ENCODE data around the gene TRIM58.

Gene TRIM58

GRCh38 chr1:247854899-247855545, 2.0 kb upstream of the TRIM58 start:
- Mint-ChIP-seq H3K4me1 (ENCODE audit: low read depth) (peaks cover 8% of the 10 kb centered on the region), H3K27me3 (peaks cover 36% of the 10 kb centered on the region), H3K27ac (no peak overlapping the region), H3K36me3 (no peaks in the 10 kb centered on the region), H3K9me3 (ENCODE audit: low read depth) (no peaks in the 10 kb centered on the region), H3K4me3 (no peak overlapping the region)

- Mint-ChIP-seq H3K4me1 (ENCODE audit: low read depth) (peaks cover 8% of the 10 kb centered on the region), H3K27ac (no peak overlapping the region), H3K4me3 (peak overlapping the region; percentile 78), H3K9me3 (ENCODE audit: low read depth) (no peaks in the 10 kb centered on the region), H3K27me3 (peaks cover 43% of the 10 kb centered on the region), H3K36me3 (no peaks in the 10 kb centered on the region)
Measured at GRCh38 chr1:247855911-247856310, 1.1 kb upstream of the TRIM58 start.

- peaks cover 8% of the 10 kb centered on the region for H3K4me1 Mint-ChIP-seq (ENCODE audit: low read depth)
- no peaks in the 10 kb centered on the region for H3K9me3 Mint-ChIP-seq (ENCODE audit: low read depth)
- H3K27ac Mint-ChIP-seq, result no peak overlapping the region
- peak overlapping the region; percentile 84 for H3K4me3 Mint-ChIP-seq
- H3K27me3 Mint-ChIP-seq, result peaks cover 41% of the 10 kb centered on the region
- H3K36me3 Mint-ChIP-seq, result no peaks in the 10 kb centered on the region
Measured at GRCh38 chr1:247857985-247858619, 1.1 kb downstream of the TRIM58 start.

GRCh38 chr1:247862756-247863155, 5.8 kb downstream of the TRIM58 start:
- no peak overlapping the region for H3K4me3 Mint-ChIP-seq
- peaks cover 23% of the 10 kb centered on the region for H3K27me3 Mint-ChIP-seq
- H3K4me1 Mint-ChIP-seq (ENCODE audit: low read depth), result peaks cover 5% of the 10 kb centered on the region
- H3K36me3 Mint-ChIP-seq, result no peaks in the 10 kb centered on the region
- no peak overlapping the region for H3K27ac Mint-ChIP-seq
- no peaks in the 10 kb centered on the region for H3K9me3 Mint-ChIP-seq (ENCODE audit: low read depth)

- Mint-ChIP-seq H3K27me3 (peaks cover 15% of the 10 kb centered on the region), H3K4me3 (no peak overlapping the region), H3K9me3 (ENCODE audit: low read depth) (peaks cover 2% of the 10 kb centered on the region), H3K27ac (peak overlapping the region; percentile 50), H3K36me3 (no peaks in the 10 kb centered on the region), H3K4me1 (ENCODE audit: low read depth) (no peaks in the 10 kb centered on the region)
Measured at GRCh38 chr1:247864644-247865043, 7.7 kb downstream of the TRIM58 start.

GRCh38 chr1:247865416-247865815, 8.4 kb downstream of the TRIM58 start:
- Mint-ChIP-seq H3K4me3 (no peak overlapping the region), H3K36me3 (no peaks in the 10 kb centered on the region), H3K4me1 (ENCODE audit: low read depth) (no peaks in the 10 kb centered on the region), H3K27ac (no peak overlapping the region), H3K9me3 (ENCODE audit: low read depth) (peaks cover 4% of the 10 kb centered on the region), H3K27me3 (peaks cover 8% of the 10 kb centered on the region)

GRCh38 chr1:247883346-247883745, 26.4 kb downstream of the TRIM58 start:
- Mint-ChIP-seq H3K36me3 (no peaks in the 10 kb centered on the region), H3K9me3 (ENCODE audit: low read depth) (no peaks in the 10 kb centered on the region), H3K27ac (no peak overlapping the region), H3K4me3 (no peak overlapping the region), H3K4me1 (ENCODE audit: low read depth) (no peaks in the 10 kb centered on the region), H3K27me3 (no peaks in the 10 kb centered on the region)

GRCh38 chr1:247884797-247885413, 27.9 kb downstream of the TRIM58 start:
- Mint-ChIP-seq H3K36me3 (no peaks in the 10 kb centered on the region), H3K9me3 (ENCODE audit: low read depth) (no peaks in the 10 kb centered on the region), H3K27me3 (no peaks in the 10 kb centered on the region), H3K4me3 (no peak overlapping the region), H3K4me1 (ENCODE audit: low read depth) (no peaks in the 10 kb centered on the region), H3K27ac (no peak overlapping the region)

- Mint-ChIP-seq H3K36me3 (no peaks in the 10 kb centered on the region), H3K4me1 (ENCODE audit: low read depth) (no peaks in the 10 kb centered on the region), H3K27ac (no peak within 1 kb of the TSS), H3K9me3 (ENCODE audit: low read depth) (no peaks in the 10 kb centered on the region), H3K4me3 (no peak within 1 kb of the TSS), H3K27me3 (no peaks in the 10 kb centered on the region)
Measured at GRCh38 chr1:247895163-247895637, 38.2 kb downstream of the TRIM58 start, which contains the start of gene OR2W3. Gene OR2W3, plus strand, starts transcription at chr1:247895587. Its CDS starts 0 bp downstream, at chr1:247895587.

- Mint-ChIP-seq H3K4me3 (no peak overlapping the region), H3K9me3 (ENCODE audit: low read depth) (no peaks in the 10 kb centered on the region), H3K27ac (no peak overlapping the region), H3K36me3 (no peaks in the 10 kb centered on the region), H3K27me3 (no peaks in the 10 kb centered on the region), H3K4me1 (ENCODE audit: low read depth) (no peaks in the 10 kb centered on the region)
Measured at GRCh38 chr1:247895976-247896375, 39.0 kb downstream of the TRIM58 start.

GRCh38 chr1:247904122-247904521, 47.1 kb downstream of the TRIM58 start:
- Mint-ChIP-seq H3K9me3 (ENCODE audit: low read depth) (peaks cover 8% of the 10 kb centered on the region), H3K4me1 (ENCODE audit: low read depth) (peaks cover 15% of the 10 kb centered on the region), H3K27ac (no peak overlapping the region), H3K27me3 (no peaks in the 10 kb centered on the region), H3K36me3 (no peaks in the 10 kb centered on the region), H3K4me3 (no peak overlapping the region)

GRCh38 chr1:247905181-247905580, 48.2 kb downstream of the TRIM58 start:
- H3K27ac Mint-ChIP-seq, result no peak overlapping the region
- H3K4me1 Mint-ChIP-seq (ENCODE audit: low read depth), result peaks cover 15% of the 10 kb centered on the region
- no peaks in the 10 kb centered on the region for H3K27me3 Mint-ChIP-seq
- H3K4me3 Mint-ChIP-seq, result no peak overlapping the region
- H3K36me3 Mint-ChIP-seq, result no peaks in the 10 kb centered on the region
- H3K9me3 Mint-ChIP-seq (ENCODE audit: low read depth), result peaks cover 8% of the 10 kb centered on the region

GRCh38 chr1:247905910-247906503, 49.0 kb downstream of the TRIM58 start:
- H3K4me1 Mint-ChIP-seq (ENCODE audit: low read depth), result peaks cover 15% of the 10 kb centered on the region
- peak overlapping the region; percentile 87 for H3K27ac Mint-ChIP-seq
- H3K4me3 Mint-ChIP-seq, result peak overlapping the region; percentile 82
- peaks cover 8% of the 10 kb centered on the region for H3K9me3 Mint-ChIP-seq (ENCODE audit: low read depth)
- H3K27me3 Mint-ChIP-seq, result no peaks in the 10 kb centered on the region
- no peaks in the 10 kb centered on the region for H3K36me3 Mint-ChIP-seq

- peaks cover 8% of the 10 kb centered on the region for H3K9me3 Mint-ChIP-seq (ENCODE audit: low read depth)
- peaks cover 15% of the 10 kb centered on the region for H3K4me1 Mint-ChIP-seq (ENCODE audit: low read depth)
- no peaks in the 10 kb centered on the region for H3K27me3 Mint-ChIP-seq
- H3K36me3 Mint-ChIP-seq, result no peaks in the 10 kb centered on the region
- H3K27ac Mint-ChIP-seq, result peak overlapping the region; percentile 87
- peak overlapping the region; percentile 82 for H3K4me3 Mint-ChIP-seq
Measured at GRCh38 chr1:247906504-247907047, 49.6 kb downstream of the TRIM58 start.

- H3K4me3 Mint-ChIP-seq, result peak overlapping the region; percentile 1
Measured at GRCh38 chr1:247908766-247909165, 51.8 kb downstream of the TRIM58 start.

More at GRCh38 chr1:247908766-247909165, 51.8 kb downstream of the TRIM58 start:
- Mint-ChIP-seq H3K27me3 (no peaks in the 10 kb centered on the region), H3K36me3 (no peaks in the 10 kb centered on the region), H3K9me3 (ENCODE audit: low read depth) (peaks cover 6% of the 10 kb centered on the region), H3K4me1 (ENCODE audit: low read depth) (peaks cover 15% of the 10 kb centered on the region), H3K27ac (no peak overlapping the region)

Data from activated naive CD8-positive, alpha-beta T cell (primary cell).